IMR-90 (cell line): ENCODE data around the gene PLXDC2. TPM values are rescaled to one million over a fixed set of nuclear protein-coding genes. Genes with fewer than 3 reads are reported as not detected.

Experiments used
- ATAC-seq: fragments of 200-7000 bp; cut with Tn5 transposase; 2 replicates; pipeline ENCODE4 v1.9.1; 2020; ENCODE audit warnings: low read depth, mild to moderate bottlenecking, moderate library complexity
- BruUV-seq: library from RNA; stranded (reverse); fragments of 400-500 nt; replicated peaks from 2 replicates; lab custom pipeline; 2021; lab: Mats Ljungman, UMichigan
- CTCF ChIA-PET: fragments of 300-600 bp; formaldehyde crosslinking; extraction: SDS; loops from one replicate; lab custom pipeline; 2021; ENCODE audit warnings: antibody characterized with exemption; lab: Yijun Ruan, JAX
- POLR2A ChIA-PET: fragments of 300-600 bp; sonication (Branson Sonifier 250); formaldehyde crosslinking; loops from one replicate; lab custom pipeline; 2022; ENCODE audit warnings: antibody characterized with exemption; ENCODE audit not compliant: unreplicated experiment; lab: Charles Lee
- DNase-seq: peaks from one replicate; pipeline ENCODE4 v3.0.0; 2013
- H2AFZ ChIP-seq: replicated peaks from 2 replicates; pipeline ENCODE3; 2013; ENCODE audit warnings: low read length, mild to moderate bottlenecking; ENCODE audit not compliant: poor library complexity
- H2AK5ac ChIP-seq: 2 replicates; pipeline ENCODE4 v1.6.1; 2013; ENCODE audit warnings: low read depth, low read length, inconsistent platforms
- H2AK9ac ChIP-seq: replicated peaks from 2 replicates; pipeline ENCODE3; 2013; ENCODE audit warnings: mild to moderate bottlenecking, low read depth, low read length, moderate library complexity; ENCODE audit not compliant: poor library complexity
- H2BK120ac ChIP-seq: 2 replicates; pipeline ENCODE4 v1.6.1; 2013; ENCODE audit warnings: low read depth, low read length, inconsistent platforms
- H2BK15ac ChIP-seq: 3 replicates; pipeline ENCODE4 v1.6.1; 2013; ENCODE audit warnings: low read depth, low read length, inconsistent platforms
- H2BK20ac ChIP-seq: 2 replicates; pipeline ENCODE4 v1.6.1; 2013; ENCODE audit warnings: low read depth, mild to moderate bottlenecking, inconsistent platforms, low read length, moderate library complexity
- H2BK5ac ChIP-seq: 2 replicates; pipeline ENCODE4 v1.6.1; 2013; ENCODE audit warnings: mild to moderate bottlenecking, low read depth, low read length, inconsistent platforms; ENCODE audit not compliant: poor library complexity, severe bottlenecking
- H3K14ac ChIP-seq: replicated peaks from 2 replicates; pipeline ENCODE4 v1.6.1; 2013; ENCODE audit warnings: low read depth, low read length, inconsistent platforms
- H3K18ac ChIP-seq: 2 replicates; pipeline ENCODE4 v1.6.1; 2013; ENCODE audit warnings: low read depth, low read length, control low read depth
- H3K23ac ChIP-seq: 2 replicates; pipeline ENCODE4 v1.6.1; 2013; ENCODE audit warnings: low read depth, low read length, inconsistent platforms
- H3K27ac ChIP-seq: 2 replicates; pipeline ENCODE4 v1.5.1; 2013; ENCODE audit warnings: mild to moderate bottlenecking, control low read depth, low read length; ENCODE audit not compliant: insufficient read depth
- H3K27me3 ChIP-seq: 2 replicates; pipeline ENCODE4 v1.6.1; 2013; ENCODE audit warnings: low read length; ENCODE audit not compliant: control insufficient read depth, insufficient read depth
- H3K36me3 ChIP-seq: 2 replicates; pipeline ENCODE4 v1.6.1; 2013; ENCODE audit warnings: low read length, mixed read lengths; ENCODE audit not compliant: control insufficient read depth, insufficient read depth
- H3K4ac ChIP-seq: 2 replicates; pipeline ENCODE4 v1.6.1; 2013; ENCODE audit warnings: low read depth, low read length, inconsistent platforms
- H3K4me1 ChIP-seq: 2 replicates; pipeline ENCODE4 v1.6.1; 2013; ENCODE audit warnings: low read length, mixed read lengths; ENCODE audit not compliant: control insufficient read depth, insufficient read depth
- H3K4me2 ChIP-seq: 2 replicates; pipeline ENCODE4 v1.6.1; 2013; ENCODE audit warnings: low read depth, mild to moderate bottlenecking, control low read depth, low read length, moderate library complexity
- H3K4me3 ChIP-seq: 2 replicates; pipeline ENCODE4 v1.5.1; 2013; ENCODE audit warnings: low read depth, mild to moderate bottlenecking, control low read depth, low read length, moderate library complexity; ENCODE audit not compliant: insufficient read depth
- H3K56ac ChIP-seq: 2 replicates; pipeline ENCODE4 v1.6.1; 2013; ENCODE audit warnings: low read length, inconsistent platforms; ENCODE audit not compliant: insufficient read depth; ENCODE audit errors: extremely low read depth
- H3K79me1 ChIP-seq, 2 experiments: 2 replicates each; pipeline ENCODE4 v1.6.1; 2013; ENCODE audit warnings: low read length in 2 of 2, inconsistent platforms in 1 of 2, low read depth in 1 of 2
- H3K9ac ChIP-seq: 2 replicates; pipeline ENCODE4 v1.6.1; 2013; ENCODE audit warnings: low read depth, low read length, control low read depth
- H3K9me1 ChIP-seq: 2 replicates; pipeline ENCODE4 v1.6.1; 2013; ENCODE audit warnings: low read length, inconsistent platforms; ENCODE audit not compliant: insufficient read depth
- H3K9me3 ChIP-seq: 2 replicates; pipeline ENCODE4 v1.6.1; 2013; ENCODE audit warnings: low read length; ENCODE audit not compliant: control insufficient read depth, insufficient read depth
- H4K20me1 ChIP-seq: 2 replicates; pipeline ENCODE4 v1.6.1; 2013; ENCODE audit warnings: low read length, inconsistent platforms; ENCODE audit not compliant: insufficient read depth
- H4K5ac ChIP-seq: 2 replicates; pipeline ENCODE4 v1.6.1; 2013; ENCODE audit warnings: mild to moderate bottlenecking, low read depth, low read length, control low read depth
- H4K8ac ChIP-seq, 2 experiments: 2 replicates each; pipeline ENCODE4 v1.6.1; 2013; ENCODE audit warnings: low read depth in 2 of 2, low read length in 2 of 2, control low read depth in 1 of 2, inconsistent platforms in 1 of 2
- H4K91ac ChIP-seq: 2 replicates; pipeline ENCODE4 v1.6.1; 2013; ENCODE audit warnings: low read depth, low read length, inconsistent platforms; ENCODE audit not compliant: insufficient read depth
- BHLHE40 ChIP-seq: fragments of 150-350 bp; IDR thresholded peaks from 2 replicates; pipeline ENCODE4 v1.6.1; 2016; ENCODE audit warnings: mild to moderate bottlenecking, low read depth, low read length
- CEBPB ChIP-seq: IDR thresholded peaks from 2 replicates; pipeline ENCODE4 v1.6.1; 2012; ENCODE audit warnings: low read depth, low read length, improper control_type of control experiment
- CHD1 ChIP-seq: IDR thresholded peaks from 2 replicates; pipeline ENCODE4 v1.6.1; 2012; ENCODE audit warnings: low read depth, low read length, improper control_type of control experiment
- CTCF ChIP-seq: conservative IDR thresholded peaks from 2 replicates; pipeline ENCODE4 v1.5.1; 2012; ENCODE audit warnings: mild to moderate bottlenecking, low read depth, low read length, improper control_type of control experiment
- FOS ChIP-seq: fragments of 150-350 bp; IDR thresholded peaks from 2 replicates; pipeline ENCODE4 v1.6.1; 2016; ENCODE audit warnings: low read depth, low read length
- MAFK ChIP-seq: IDR thresholded peaks from 2 replicates; pipeline ENCODE4 v1.6.1; 2012; ENCODE audit warnings: low read depth, low read length, improper control_type of control experiment
- MAZ ChIP-seq: IDR thresholded peaks from 2 replicates; pipeline ENCODE4 v1.6.1; 2012; ENCODE audit warnings: low read depth, mild to moderate bottlenecking, low read length, improper control_type of control experiment, moderate library complexity, borderline replicate concordance
- MXI1 ChIP-seq: IDR thresholded peaks from 2 replicates; pipeline ENCODE4 v1.6.1; 2012; ENCODE audit warnings: low read depth, mild to moderate bottlenecking, low read length, moderate library complexity, borderline replicate concordance
- NFE2L2 ChIP-seq: fragments of 150-350 bp; IDR thresholded peaks from 2 replicates; pipeline ENCODE4 v1.6.1; 2016; ENCODE audit warnings: low read depth, mild to moderate bottlenecking, low read length
- POLR2A ChIP-seq: IDR thresholded peaks from 2 replicates; pipeline ENCODE4 v1.6.1; 2012; ENCODE audit warnings: mild to moderate bottlenecking, low read depth, low read length
- RAD21 ChIP-seq: IDR thresholded peaks from 2 replicates; pipeline ENCODE4 v1.6.1; 2012; ENCODE audit warnings: low read length, improper control_type of control experiment
- RCOR1 ChIP-seq: IDR thresholded peaks from 2 replicates; pipeline ENCODE4 v1.6.1; 2012; ENCODE audit warnings: mild to moderate bottlenecking, low read length, improper control_type of control experiment; ENCODE audit not compliant: insufficient replicate concordance
- RFX5 ChIP-seq: IDR thresholded peaks from 2 replicates; pipeline ENCODE4 v1.8.0; 2012; ENCODE audit warnings: low read depth, mild to moderate bottlenecking, low read length, moderate library complexity
- WGBS, 2 experiments: methylation state at CpG; one replicate each; pipeline versions ENCODE4 v1.1.5 to v1.1.7; 2013; ENCODE audit warnings: missing lambda C conversion rate in 2 of 2; ENCODE audit not compliant: insufficient read length in 1 of 2; ENCODE audit errors: extremely low coverage in 2 of 2; 5-methylcytosine and 5-hydroxymethylcytosine counted together
- dilution Hi-C: fragments of 300-500 bp; cut with HindIII; formaldehyde crosslinking; loops from one replicate; pipeline ENCODE4 v1.14.3; 2018; ENCODE audit warnings: low sequenced_read_pairs; ENCODE audit not compliant: unreplicated experiment
- in situ Hi-C: fragments of 300-500 bp; cut with MboI; formaldehyde crosslinking; loops from 3 replicates; pipeline ENCODE4 v1.14.3; 2019; ENCODE audit warnings: low sequenced_read_pairs, inconsistent platforms, mixed read lengths
- intact Hi-C: fragments of 100-400 bp; cut with micrococcal nuclease; formaldehyde crosslinking; loops from 2 replicates; pipeline ENCODE4 v1.10.0; 2022
- polyA plus RNA-seq, 3 experiments: library from polyadenylated mRNA; depleted of rRNA; stranded (reverse); fragments of >200 nt; gene quantifications; 2 replicates each; pipeline ENCODE4 v1.2.3, GENCODE V29; 2012; ENCODE audit warnings: low replicate concordance in 1 of 3
- total RNA-seq: library from RNA; depleted of rRNA; stranded (reverse); fragments of >200 nt; gene quantifications from 2 replicates; pipeline ENCODE4 v1.2.3, GENCODE V29; 2012
- TF ChIP-seq, protein P1 (sequence below): fragments of 150-350 bp; IDR thresholded peaks from 2 replicates; pipeline ENCODE4 v1.6.1; 2016; ENCODE audit warnings: low read depth, mild to moderate bottlenecking, low read length, moderate library complexity, borderline replicate concordance

Gene PLXDC2
- total and polyA plus RNA-seq, 2 of the 4 experiments (the other 2 are of a cell fraction), result 3.2 to 6.1 TPM

- BruUV-seq, result no TSS peak
- H3K36me3 ChIP-seq, result no peaks in the 10 kb centered on the region
- H3K4me3 ChIP-seq, result no peak overlapping the region
- no peak overlapping the region for H2AK9ac ChIP-seq
- no peak overlapping the region for H4K91ac ChIP-seq
- H3K9me1 ChIP-seq, result no peaks in the 10 kb centered on the region
- no peak overlapping the region for H2BK15ac ChIP-seq
- H3K27me3 ChIP-seq, result no peaks in the 10 kb centered on the region
- no peak for ATAC-seq
- no peak overlapping the region for H3K4ac ChIP-seq
- TF ChIP-seq CTCF, result no peak
- no peak for TF ChIP-seq RCOR1
- TF ChIP-seq FOS, result no peak
- no peak for TF ChIP-seq RFX5
- no peak for TF ChIP-seq MAZ
- TF ChIP-seq POLR2A, result no peak
- TF ChIP-seq, protein P1, sequence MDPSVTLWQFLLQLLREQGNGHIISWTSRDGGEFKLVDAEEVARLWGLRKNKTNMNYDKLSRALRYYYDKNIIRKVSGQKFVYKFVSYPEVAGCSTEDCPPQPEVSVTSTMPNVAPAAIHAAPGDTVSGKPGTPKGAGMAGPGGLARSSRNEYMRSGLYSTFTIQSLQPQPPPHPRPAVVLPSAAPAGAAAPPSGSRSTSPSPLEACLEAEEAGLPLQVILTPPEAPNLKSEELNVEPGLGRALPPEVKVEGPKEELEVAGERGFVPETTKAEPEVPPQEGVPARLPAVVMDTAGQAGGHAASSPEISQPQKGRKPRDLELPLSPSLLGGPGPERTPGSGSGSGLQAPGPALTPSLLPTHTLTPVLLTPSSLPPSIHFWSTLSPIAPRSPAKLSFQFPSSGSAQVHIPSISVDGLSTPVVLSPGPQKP, result no peak
- no peak for TF ChIP-seq CEBPB
- no peak for TF ChIP-seq MXI1
- TF ChIP-seq CHD1, result no peak
- TF ChIP-seq RAD21, result no peak
- TF ChIP-seq MAFK, result no peak
- no peak for TF ChIP-seq NFE2L2
- no peak for TF ChIP-seq BHLHE40
- in situ Hi-C loops, result no loop called here
- no peak overlapping the region for H2BK120ac ChIP-seq
- intact Hi-C loops, result no loop called here
- H3K18ac ChIP-seq, result no peak overlapping the region
- no peak overlapping the region for H3K14ac ChIP-seq
- no peak overlapping the region for H2AFZ ChIP-seq
- no peaks in the 10 kb centered on the region for H3K4me1 ChIP-seq
- H2AK5ac ChIP-seq, result no peak overlapping the region
- no peak overlapping the region for H4K5ac ChIP-seq
- no peak overlapping the region for H4K8ac ChIP-seq
- CTCF ChIA-PET, result no interaction called here
- no peak overlapping the region for H2BK20ac ChIP-seq
- dilution Hi-C loops, result no loop called here
- peaks cover 5% of the 10 kb centered on the region; the same call in 1 of the 2 replicates for H3K9me3 ChIP-seq
- POLR2A ChIA-PET, result no interaction called here
- H2BK5ac ChIP-seq, result no peak overlapping the region
- no peak overlapping the region for H3K56ac ChIP-seq
- no peak overlapping the region for H3K9ac ChIP-seq
- no peaks in the 10 kb centered on the region for H4K20me1 ChIP-seq
- no peak overlapping the region for H3K27ac ChIP-seq
- H3K79me1 ChIP-seq, result no peaks in the 10 kb centered on the region
- no peak overlapping the region for H3K23ac ChIP-seq
- WGBS, 2 experiments, result no CpG with 5 or more reads among the region's 3 CpGs
- H3K4me2 ChIP-seq, result no peak overlapping the region
- no peak for DNase-seq
These were observed 518.3 kb downstream of the PLXDC2 start for GRCh38 chr10:20334559-20334958.
